RWPE2 (cell line): ENCODE results near the gene STAT5A.
"Not testable (repeated sequence)": the region's sequence is repeated elsewhere in the genome, so short reads cannot be mapped to it uniquely, and the experiment has no call there.

ENCODE experiments used
- ATAC-seq: fragments of 200-7000 bp; cut with Tn5 transposase; 3 replicates; pipeline ENCODE4 v1.9.1; 2021; ENCODE audit warnings: low read depth
- DNase-seq: peaks from one replicate; pipeline ENCODE4 v3.0.0-alpha.2; 2020; ENCODE audit warnings: low spot score
- H3K27ac ChIP-seq: fragments of 450-650 bp; 2 replicates; pipeline ENCODE4 v1.5.1; 2017; ENCODE audit warnings: mild to moderate bottlenecking; ENCODE audit not compliant: poor library complexity, severe bottlenecking
- H3K27me3 ChIP-seq: fragments of 250-450 bp; sonication (Bioruptor Pico); 2 replicates; pipeline ENCODE4 v1.5.1; 2021; ENCODE audit warnings: mild to moderate bottlenecking, moderate library complexity; ENCODE audit not compliant: insufficient read depth, poor library complexity, severe bottlenecking
- H3K36me3 ChIP-seq: fragments of 250-450 bp; sonication (Bioruptor Pico); 2 replicates; pipeline ENCODE4 v1.5.1; 2020; ENCODE audit warnings: low read depth, mild to moderate bottlenecking, moderate library complexity
- H3K4me1 ChIP-seq: fragments of 250-450 bp; sonication (Bioruptor Pico); 2 replicates; pipeline ENCODE4 v1.5.1; 2021; ENCODE audit warnings: mild to moderate bottlenecking, moderate library complexity; ENCODE audit not compliant: insufficient read depth, poor library complexity, severe bottlenecking
- H3K4me3 ChIP-seq: fragments of 250-450 bp; sonication (Bioruptor Pico); 2 replicates; pipeline ENCODE4 v1.5.1; 2021; ENCODE audit warnings: mild to moderate bottlenecking, moderate library complexity; ENCODE audit not compliant: severe bottlenecking
- H3K9me3 ChIP-seq: fragments of 250-450 bp; sonication (Bioruptor Pico); 2 replicates; pipeline ENCODE4 v1.5.1; 2021; ENCODE audit warnings: mild to moderate bottlenecking, moderate library complexity; ENCODE audit not compliant: severe bottlenecking
- CTCF ChIP-seq: fragments of 450-650 bp; IDR thresholded peaks from one replicate; pipeline ENCODE4 v1.5.1; 2017; ENCODE audit warnings: mild to moderate bottlenecking, moderate library complexity; ENCODE audit not compliant: poor library complexity, severe bottlenecking

The STAT5A gene

DNA sequence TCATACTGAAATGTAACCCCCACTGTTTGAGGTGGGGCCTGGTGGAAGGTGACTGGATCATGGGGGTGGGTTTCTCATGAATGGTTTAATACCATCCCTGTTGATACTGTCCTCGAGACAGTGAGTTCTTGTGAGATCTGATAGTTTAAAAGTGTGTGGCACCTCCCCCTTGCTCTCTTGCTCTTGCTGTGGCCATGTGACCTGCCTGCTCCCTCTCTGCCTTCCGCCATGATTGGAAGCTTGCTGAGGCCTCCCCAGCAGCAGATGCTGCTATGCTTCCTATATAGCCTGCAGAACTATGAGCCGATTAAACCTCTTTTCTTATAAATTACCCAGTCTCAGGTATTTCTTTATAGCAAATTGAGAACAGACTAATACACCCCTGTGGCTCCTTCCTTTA is 59.3 kb downstream of the STAT5A start:
- TF ChIP-seq CTCF, result no peak
- DNase-seq (no peak), ATAC-seq (peak; percentile 25; the same call in 2 of the 3 replicates)
- H3K4me3 ChIP-seq, result no peak overlapping the region
- H3K27ac ChIP-seq, result peak overlapping the region; percentile 37
- H3K36me3 ChIP-seq, result peaks cover 31% of the 10 kb centered on the region
- H3K9me3 ChIP-seq, result no peaks in the 10 kb centered on the region
- H3K27me3 ChIP-seq, result no peaks in the 10 kb centered on the region
- peaks cover 7% of the 10 kb centered on the region for H3K4me1 ChIP-seq

GRCh38 chr17:42348104-42348503 is 59.8 kb downstream of the STAT5A start:
- Histone ChIP-seq H3K27me3 (no peaks in the 10 kb centered on the region), H3K27ac (peak overlapping the region; percentile 37), H3K4me1 (peaks cover 7% of the 10 kb centered on the region), H3K4me3 (no peak overlapping the region), H3K36me3 (peaks cover 31% of the 10 kb centered on the region), H3K9me3 (no peaks in the 10 kb centered on the region)
- no peak for TF ChIP-seq CTCF
- ATAC-seq (no peak), DNase-seq (no peak)

- no peak overlapping the region for H3K27ac ChIP-seq
- H3K9me3 ChIP-seq, result no peaks in the 10 kb centered on the region
- no peaks in the 10 kb centered on the region for H3K27me3 ChIP-seq
- no peak for TF ChIP-seq CTCF
- H3K36me3 ChIP-seq, result no peaks in the 10 kb centered on the region; the same call in none of the 2 replicates
- H3K4me3 ChIP-seq, result no peak overlapping the region
- ATAC-seq (no peak), DNase-seq (no peak)
- no peaks in the 10 kb centered on the region for H3K4me1 ChIP-seq
Measured at GRCh38 chr17:42354956-42355843, 66.9 kb downstream of the STAT5A start.

DNA sequence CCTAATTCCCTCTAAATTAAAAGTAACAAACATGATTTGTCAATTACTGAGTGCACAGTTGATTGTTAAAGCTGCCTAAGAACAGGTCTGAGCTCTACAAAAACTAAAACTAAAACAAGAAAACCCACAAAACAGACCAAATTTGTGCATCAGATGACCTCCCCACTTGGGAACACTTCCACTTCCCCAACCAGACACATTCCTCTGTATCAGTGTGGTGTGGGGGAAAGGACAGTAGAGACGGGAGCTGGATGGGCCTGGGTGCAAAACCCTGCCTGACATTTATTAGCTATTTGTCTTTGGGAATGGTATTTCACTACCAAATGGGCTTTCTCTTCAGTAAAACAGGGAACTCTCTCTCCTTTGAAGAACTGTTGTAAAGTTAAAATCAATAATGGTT is 70.1 kb downstream of the STAT5A start:
- TF ChIP-seq CTCF, result no peak
- Histone ChIP-seq H3K4me3 (no peak overlapping the region), H3K9me3 (no peaks in the 10 kb centered on the region), H3K36me3 (no peaks in the 10 kb centered on the region; the same call in none of the 2 replicates), H3K27me3 (no peaks in the 10 kb centered on the region), H3K27ac (no peak overlapping the region), H3K4me1 (no peaks in the 10 kb centered on the region)
- ATAC-seq (no peak), DNase-seq (no peak)

DNA sequence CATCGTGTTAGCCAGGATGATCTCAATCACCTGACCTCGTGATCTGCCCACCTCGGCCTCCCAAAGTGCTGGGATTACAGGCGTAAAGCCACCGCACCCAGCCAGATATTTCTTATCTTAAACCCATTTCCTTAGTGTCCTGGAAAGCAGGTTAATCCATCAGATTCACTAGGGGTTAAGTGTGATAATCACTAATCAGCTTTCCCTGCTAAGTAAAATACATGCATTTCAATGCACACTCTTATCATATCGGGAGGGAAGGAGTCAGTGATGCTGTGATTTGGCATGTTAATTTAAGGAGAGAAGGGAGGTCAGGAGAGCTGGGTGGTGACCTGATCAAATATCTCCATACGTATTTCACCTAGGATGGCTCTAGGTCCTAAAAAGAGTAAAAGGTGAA is 70.8 kb downstream of the STAT5A start:
- ATAC-seq, result no peak
- H3K27me3 ChIP-seq, result no peaks in the 10 kb centered on the region
- H3K27ac ChIP-seq, result no peak overlapping the region
- no peaks in the 10 kb centered on the region for H3K9me3 ChIP-seq
- H3K4me3 ChIP-seq, result no peak overlapping the region
- no peak for DNase-seq
- no peaks in the 10 kb centered on the region; the same call in none of the 2 replicates for H3K36me3 ChIP-seq
- no peak for TF ChIP-seq CTCF
- H3K4me1 ChIP-seq, result no peaks in the 10 kb centered on the region

DNA sequence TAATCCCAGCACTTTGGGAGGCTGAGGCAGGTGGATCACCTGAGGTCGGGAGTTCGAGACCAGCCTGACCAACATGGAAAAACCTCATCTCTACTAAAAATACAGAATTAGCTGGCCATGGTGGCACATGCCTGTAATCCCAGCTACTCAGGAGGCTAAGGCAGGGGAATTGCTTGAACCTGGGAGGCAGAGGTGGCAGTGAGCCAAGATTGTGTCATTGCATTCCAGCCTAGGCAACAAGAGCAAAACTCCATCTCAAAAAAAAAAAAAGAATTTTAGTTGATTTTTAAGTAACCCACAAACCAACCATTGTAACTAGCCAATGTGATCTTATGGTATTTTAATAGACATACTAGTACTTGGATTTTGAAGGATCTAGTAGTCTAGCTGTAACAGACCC is 72.1 kb downstream of the STAT5A start:
- not testable (repeated sequence) for H3K9me3 ChIP-seq, H3K27me3 ChIP-seq, H3K27ac ChIP-seq, H3K4me1 ChIP-seq, H3K36me3 ChIP-seq, H3K4me3 ChIP-seq, DNase-seq, ATAC-seq
